ENCODE measurements around the gene SPRED3.
"Not testable (repeated sequence)": the region's sequence is repeated elsewhere in the genome, so short reads cannot be mapped to it uniquely, and the experiment has no call there.

The SPRED3 gene

DNA sequence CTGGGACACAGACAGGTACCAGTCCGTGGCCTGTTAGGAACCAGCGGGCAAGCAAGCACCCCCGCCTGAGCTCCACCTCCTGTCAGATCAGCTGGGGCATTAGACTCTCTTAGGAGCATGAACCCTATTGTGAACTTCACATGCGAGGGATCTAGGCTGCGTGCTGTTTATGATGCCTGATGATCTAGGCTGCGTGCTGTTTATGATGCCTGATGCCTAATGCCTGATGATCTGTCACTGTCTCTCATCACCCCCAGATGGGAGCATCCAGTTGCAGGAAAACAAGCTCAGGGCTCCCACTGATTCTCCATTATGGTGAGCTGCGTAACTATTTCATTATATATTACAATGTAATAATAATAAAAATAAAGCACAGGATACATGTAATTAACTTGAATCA lies 33.9 kb downstream of the SPRED3 start:
- Histone ChIP-seq H3K27me3 (ENCODE audit: insufficient read depth, low read length) (peaks cover 12% of the 10 kb centered on the region), H3K4me1 (ENCODE audit: insufficient read depth, low read length) (peaks cover 14% of the 10 kb centered on the region), H3K36me3 (ENCODE audit: insufficient read depth, low read length) (no peaks in the 10 kb centered on the region), H3K4me3 (ENCODE audit: low read length) (no peak overlapping the region), H3K27ac (ENCODE audit: low read depth, low read length) (no peak overlapping the region), H3K9me3 (ENCODE audit: insufficient read depth, low read depth, low read length) (no peaks in the 10 kb centered on the region), H3K9ac (ENCODE audit: low read depth, low read length) (no peak overlapping the region)
- 88% methylated on average over 6 of the region's 7 CpGs for WGBS

GRCh38 chr19:38424272-38424671 lies 35.8 kb downstream of the SPRED3 start:
- H3K27me3 ChIP-seq (ENCODE audit: insufficient read depth, low read length) = peaks cover under 1% of the 10 kb centered on the region
- no peak overlapping the region for H3K9ac ChIP-seq (ENCODE audit: low read depth, low read length)
- H3K9me3 ChIP-seq (ENCODE audit: insufficient read depth, low read depth, low read length) = no peaks in the 10 kb centered on the region
- H3K36me3 ChIP-seq (ENCODE audit: insufficient read depth, low read length) = no peaks in the 10 kb centered on the region
- WGBS = 92% methylated on average over 3 of the region's 5 CpGs
- no peak overlapping the region for H3K4me3 ChIP-seq (ENCODE audit: low read length)
- H3K4me1 ChIP-seq (ENCODE audit: insufficient read depth, low read length) = peaks cover 14% of the 10 kb centered on the region
- H3K27ac ChIP-seq (ENCODE audit: low read depth, low read length) = no peak overlapping the region

GRCh38 chr19:38425222-38425809 lies 36.8 kb downstream of the SPRED3 start:
- H3K4me1 ChIP-seq (ENCODE audit: insufficient read depth, low read length) = peaks cover 14% of the 10 kb centered on the region
- H3K9me3 ChIP-seq (ENCODE audit: insufficient read depth, low read depth, low read length) = no peaks in the 10 kb centered on the region
- H3K27me3 ChIP-seq (ENCODE audit: insufficient read depth, low read length) = no peaks in the 10 kb centered on the region
- WGBS = 84% methylated on average over 7 of the region's 7 CpGs
- peak overlapping the region; percentile 41; the same call in 1 of the 2 replicates for H3K9ac ChIP-seq (ENCODE audit: low read depth, low read length)
- H3K4me3 ChIP-seq (ENCODE audit: low read length) = no peak overlapping the region
- H3K27ac ChIP-seq (ENCODE audit: low read depth, low read length) = no peak overlapping the region
- no peaks in the 10 kb centered on the region for H3K36me3 ChIP-seq (ENCODE audit: insufficient read depth, low read length)

DNA sequence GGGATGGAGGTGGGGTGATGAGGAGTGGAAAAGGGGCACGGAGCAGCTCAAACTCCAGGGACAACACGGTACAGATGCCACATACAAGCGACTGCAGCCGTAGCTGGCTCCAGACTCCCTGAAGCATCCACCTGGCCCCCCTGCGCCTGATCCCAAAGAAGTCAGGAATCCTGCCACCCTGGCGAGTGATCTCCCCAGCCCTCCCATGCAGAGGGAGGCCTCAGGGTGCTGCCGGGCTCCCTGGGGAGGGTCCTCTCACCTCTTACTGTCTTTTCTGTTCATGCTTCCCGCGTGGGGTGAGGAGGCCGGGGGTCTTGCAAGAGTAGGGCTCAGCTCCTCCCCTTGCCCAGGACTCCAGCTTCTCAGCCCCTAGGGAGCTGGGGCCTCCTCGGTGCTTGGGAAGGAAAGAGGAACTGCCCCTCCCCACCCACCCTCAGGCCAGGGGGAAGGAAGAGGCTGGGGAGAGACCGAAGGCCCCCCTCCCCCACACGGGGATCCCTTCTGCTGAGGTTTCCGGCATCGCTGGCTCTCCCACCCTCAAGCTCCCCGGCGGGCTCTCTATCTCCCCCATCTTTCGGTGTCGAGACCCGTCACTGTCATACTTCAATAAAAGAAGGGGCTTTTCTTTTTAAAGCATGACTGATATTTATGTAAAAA lies 37.4 kb downstream of the SPRED3 start, which contains the start of gene RASGRP4:
Gene RASGRP4, minus strand, starts transcription at position 410 of the 657 bp plus-strand sequence. Its CDS starts 128 bp downstream, at position 282.
- WGBS = 45% methylated on average over 17 of the region's 20 CpGs
- Histone ChIP-seq H3K4me3 (ENCODE audit: low read length) (no peak within 1 kb of the TSS), H3K27ac (ENCODE audit: low read depth, low read length) (no peak within 1 kb of the TSS), H3K27me3 (ENCODE audit: insufficient read depth, low read length) (no peaks in the 10 kb centered on the region), H3K9ac (ENCODE audit: low read depth, low read length) (peak within 1 kb of the TSS; percentile 41; the same call in 1 of the 2 replicates), H3K4me1 (ENCODE audit: insufficient read depth, low read length) (peaks cover 14% of the 10 kb centered on the region), H3K36me3 (ENCODE audit: insufficient read depth, low read length) (no peaks in the 10 kb centered on the region), H3K9me3 (ENCODE audit: insufficient read depth, low read depth, low read length) (no peaks in the 10 kb centered on the region)

DNA sequence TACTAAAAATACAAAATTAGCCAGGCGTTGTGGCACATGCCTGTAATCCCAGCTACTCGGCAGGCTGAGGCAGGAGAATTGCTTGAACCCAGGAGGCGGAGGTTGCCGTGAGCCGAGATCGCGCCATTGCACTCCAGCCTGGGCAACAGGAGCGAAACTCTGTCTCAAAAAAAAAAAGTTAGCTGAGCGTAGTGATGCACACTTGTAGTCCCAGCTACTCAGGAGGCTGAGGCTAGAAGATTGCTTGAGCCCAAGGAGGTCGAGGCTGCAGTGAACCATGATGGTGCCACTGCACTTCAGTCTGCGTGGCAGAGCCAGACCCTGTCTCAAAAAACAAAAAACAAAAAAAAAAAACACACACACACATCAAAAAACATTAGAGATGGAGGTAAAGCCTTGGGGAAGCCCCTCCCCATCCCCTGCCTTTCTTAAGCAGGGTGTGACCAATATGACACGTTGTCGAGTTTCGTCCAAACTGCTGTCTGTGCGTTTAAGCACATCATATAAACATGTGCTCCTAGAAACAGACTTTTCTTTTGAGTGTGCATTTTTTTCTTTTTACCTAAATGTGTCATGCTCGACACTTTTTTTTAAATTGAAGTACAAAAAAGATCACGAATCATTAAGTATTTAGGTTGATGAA lies 38.7 kb downstream of the SPRED3 start:
- WGBS = 89% methylated on average over 16 of the region's 17 CpGs
- H3K36me3 ChIP-seq (ENCODE audit: insufficient read depth, low read length) = not testable (repeated sequence)

GRCh38 chr19:38429055-38429810 lies 40.7 kb downstream of the SPRED3 start:
- Histone ChIP-seq H3K36me3 (ENCODE audit: insufficient read depth, low read length) (no peaks in the 10 kb centered on the region), H3K9me3 (ENCODE audit: insufficient read depth, low read depth, low read length) (no peaks in the 10 kb centered on the region), H3K4me3 (ENCODE audit: low read length) (no peak overlapping the region), H3K4me1 (ENCODE audit: insufficient read depth, low read length) (peaks cover 14% of the 10 kb centered on the region), H3K9ac (ENCODE audit: low read depth, low read length) (no peak overlapping the region), H3K27me3 (ENCODE audit: insufficient read depth, low read length) (no peaks in the 10 kb centered on the region; the same call in 1 of the 2 replicates), H3K27ac (ENCODE audit: low read depth, low read length) (no peak overlapping the region)
- WGBS = 85% methylated on average over 14 of the region's 14 CpGs

More for the DNA sequence above, 38.7 kb downstream of the SPRED3 start:
- H3K27ac ChIP-seq (ENCODE audit: low read depth, low read length); H3K9me3 ChIP-seq (ENCODE audit: insufficient read depth, low read depth, low read length); H3K27me3 ChIP-seq (ENCODE audit: insufficient read depth, low read length); H3K4me3 ChIP-seq (ENCODE audit: low read length); H3K9ac ChIP-seq (ENCODE audit: low read depth, low read length): not testable (repeated sequence)
- H3K4me1 ChIP-seq (ENCODE audit: insufficient read depth, low read length) = peaks cover 14% of the 10 kb centered on the region

- Histone ChIP-seq H3K27ac (ENCODE audit: low read depth, low read length) (no peak overlapping the region), H3K4me1 (ENCODE audit: insufficient read depth, low read length) (peaks cover 14% of the 10 kb centered on the region), H3K9me3 (ENCODE audit: insufficient read depth, low read depth, low read length) (no peaks in the 10 kb centered on the region), H3K4me3 (ENCODE audit: low read length) (no peak overlapping the region), H3K9ac (ENCODE audit: low read depth, low read length) (no peak overlapping the region), H3K27me3 (ENCODE audit: insufficient read depth, low read length) (no peaks in the 10 kb centered on the region; the same call in 1 of the 2 replicates), H3K36me3 (ENCODE audit: insufficient read depth, low read length) (no peaks in the 10 kb centered on the region)
- WGBS = 90% methylated on average over 2 of the region's 2 CpGs
Observed at GRCh38 chr19:38429811-38430156, 41.3 kb downstream of the SPRED3 start.

- peaks cover 12% of the 10 kb centered on the region for H3K4me1 ChIP-seq (ENCODE audit: insufficient read depth, low read length)
- no peak overlapping the region for H3K4me3 ChIP-seq (ENCODE audit: low read length)
- H3K9me3 ChIP-seq (ENCODE audit: insufficient read depth, low read depth, low read length) = no peaks in the 10 kb centered on the region
- H3K9ac ChIP-seq (ENCODE audit: low read depth, low read length) = no peak overlapping the region
- WGBS = 97% methylated on average over 6 of the region's 7 CpGs
- no peaks in the 10 kb centered on the region; the same call in 1 of the 2 replicates for H3K27me3 ChIP-seq (ENCODE audit: insufficient read depth, low read length)
- H3K27ac ChIP-seq (ENCODE audit: low read depth, low read length) = no peak overlapping the region
- H3K36me3 ChIP-seq (ENCODE audit: insufficient read depth, low read length) = no peaks in the 10 kb centered on the region
Observed at GRCh38 chr19:38430931-38431330, 42.4 kb downstream of the SPRED3 start.

DNA sequence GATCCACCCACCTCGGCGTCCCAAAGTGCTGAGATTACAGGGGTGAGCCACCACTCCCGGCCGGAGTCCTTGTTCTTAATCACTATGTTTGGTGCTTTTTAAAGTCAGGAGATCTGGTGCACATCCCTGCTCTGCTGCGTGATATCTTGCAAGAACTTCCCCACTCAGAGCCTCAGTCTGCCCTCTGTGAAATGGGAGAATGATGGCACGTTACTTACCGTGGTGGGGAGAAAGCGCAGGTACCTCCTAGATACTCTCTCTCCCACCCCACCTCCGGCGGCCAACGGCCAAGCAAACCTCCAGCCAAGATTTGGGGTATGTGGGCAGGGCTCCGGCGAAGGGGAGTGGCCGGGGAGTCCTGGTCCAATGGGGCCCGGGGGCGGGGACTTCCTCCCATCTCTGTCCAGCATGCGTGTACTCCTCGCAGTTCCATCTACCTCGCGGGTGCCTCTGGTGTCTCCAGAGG lies 44.8 kb downstream of the SPRED3 start, which contains the start of gene RYR1:
Gene RYR1, plus strand, starts transcription at position 424 of the 466 bp plus-strand sequence. CDS start 139 bp downstream, outside the sequence.
- no peak within 1 kb of the TSS for H3K9ac ChIP-seq (ENCODE audit: low read depth, low read length)
- H3K4me1 ChIP-seq (ENCODE audit: insufficient read depth, low read length) = peaks cover 4% of the 10 kb centered on the region; the same call in 1 of the 2 replicates
- no peaks in the 10 kb centered on the region for H3K36me3 ChIP-seq (ENCODE audit: insufficient read depth, low read length)
- H3K9me3 ChIP-seq (ENCODE audit: insufficient read depth, low read depth, low read length) = no peaks in the 10 kb centered on the region
- peak within 1 kb of the TSS; percentile 86; the same call in 1 of the 2 replicates for H3K27ac ChIP-seq (ENCODE audit: low read depth, low read length)
- H3K27me3 ChIP-seq (ENCODE audit: insufficient read depth, low read length) = no peaks in the 10 kb centered on the region; the same call in 1 of the 2 replicates
- 13% methylated on average over 18 of the region's 20 CpGs for WGBS
- H3K4me3 ChIP-seq (ENCODE audit: low read length) = peak within 1 kb of the TSS; percentile 58

DNA sequence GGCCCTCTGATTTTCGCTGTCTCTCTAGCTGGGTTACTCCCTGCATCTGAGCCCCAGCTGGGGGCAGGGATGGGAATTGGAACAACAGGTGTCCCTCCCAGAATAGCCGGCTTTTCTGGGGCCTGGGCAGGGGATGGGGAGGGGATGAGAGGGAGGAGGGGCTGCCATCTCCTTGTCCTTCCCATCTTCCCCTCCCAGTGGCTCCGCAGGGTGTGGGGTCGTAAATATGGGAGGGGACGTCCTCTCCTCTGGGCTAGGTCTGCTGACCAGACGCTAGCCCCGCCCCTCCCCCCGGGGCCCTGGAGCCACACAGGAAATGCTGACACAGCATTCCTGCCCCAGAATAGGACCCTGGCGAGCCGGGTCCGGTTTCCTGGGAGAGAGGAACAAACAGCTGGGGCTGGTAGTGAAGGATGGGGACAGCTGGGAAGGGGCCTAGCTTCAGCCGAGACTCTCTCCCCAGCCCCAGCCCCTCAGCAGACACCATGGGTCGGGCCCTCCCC lies 46.1 kb downstream of the SPRED3 start:
- WGBS = 9% methylated on average over 9 of the region's 13 CpGs
- peak overlapping the region; percentile 86 for H3K27ac ChIP-seq (ENCODE audit: low read depth, low read length)
- H3K27me3 ChIP-seq (ENCODE audit: insufficient read depth, low read length) = no peaks in the 10 kb centered on the region; the same call in 1 of the 2 replicates
- peak overlapping the region; percentile 53 for H3K9ac ChIP-seq (ENCODE audit: low read depth, low read length)
- no peaks in the 10 kb centered on the region for H3K36me3 ChIP-seq (ENCODE audit: insufficient read depth, low read length)
- peak overlapping the region; percentile 58 for H3K4me3 ChIP-seq (ENCODE audit: low read length)
- H3K4me1 ChIP-seq (ENCODE audit: insufficient read depth, low read length) = peaks cover 4% of the 10 kb centered on the region; the same call in 1 of the 2 replicates
- no peaks in the 10 kb centered on the region for H3K9me3 ChIP-seq (ENCODE audit: insufficient read depth, low read depth, low read length)

Measured in HUES64 (cell line).